ENCODE measurements around the gene CABP1. TPM values are rescaled to one million over a fixed set of nuclear protein-coding genes. Genes with fewer than 3 reads are reported as not detected.
"Not testable (repeated sequence)": the region's sequence is repeated elsewhere in the genome, so short reads cannot be mapped to it uniquely, and the experiment has no call there.

CABP1 gene
- total and polyA plus RNA-seq, 12 donors: 1.3 to 12.0 (median 3.4) TPM

- Histone ChIP-seq H3K9me3 (no peaks in the 10 kb centered on the region), H3K4me3 (no peak overlapping the region), H3K36me3 (no peaks in the 10 kb centered on the region), H3K27me3 (peaks cover 0 to 4% (median 0%) of the 10 kb centered on the region in 7 donors), H3K4me1 (no peaks in the 10 kb centered on the region), H3K27ac (no peak overlapping the region)
- intact Hi-C loops (cut with DNase I): loop anchor here in 1 of 10 donors (2.0 kb wide), 1 partner anchor 20 kb away; no protein-coding TSS in a partner anchor
- DNase-seq (no peak), ATAC-seq (no peak)
- TF ChIP-seq, protein P1, sequence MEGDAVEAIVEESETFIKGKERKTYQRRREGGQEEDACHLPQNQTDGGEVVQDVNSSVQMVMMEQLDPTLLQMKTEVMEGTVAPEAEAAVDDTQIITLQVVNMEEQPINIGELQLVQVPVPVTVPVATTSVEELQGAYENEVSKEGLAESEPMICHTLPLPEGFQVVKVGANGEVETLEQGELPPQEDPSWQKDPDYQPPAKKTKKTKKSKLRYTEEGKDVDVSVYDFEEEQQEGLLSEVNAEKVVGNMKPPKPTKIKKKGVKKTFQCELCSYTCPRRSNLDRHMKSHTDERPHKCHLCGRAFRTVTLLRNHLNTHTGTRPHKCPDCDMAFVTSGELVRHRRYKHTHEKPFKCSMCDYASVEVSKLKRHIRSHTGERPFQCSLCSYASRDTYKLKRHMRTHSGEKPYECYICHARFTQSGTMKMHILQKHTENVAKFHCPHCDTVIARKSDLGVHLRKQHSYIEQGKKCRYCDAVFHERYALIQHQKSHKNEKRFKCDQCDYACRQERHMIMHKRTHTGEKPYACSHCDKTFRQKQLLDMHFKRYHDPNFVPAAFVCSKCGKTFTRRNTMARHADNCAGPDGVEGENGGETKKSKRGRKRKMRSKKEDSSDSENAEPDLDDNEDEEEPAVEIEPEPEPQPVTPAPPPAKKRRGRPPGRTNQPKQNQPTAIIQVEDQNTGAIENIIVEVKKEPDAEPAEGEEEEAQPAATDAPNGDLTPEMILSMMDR (IDR thresholded peaks at IDR 0.05): no peak
- WGBS, 2 donors: 74 to 77% methylated on average over 4 of the region's 4 CpGs
Observed at GRCh38 chr12:120610560-120610959, 29.9 kb upstream of the CABP1 start.

DNA sequence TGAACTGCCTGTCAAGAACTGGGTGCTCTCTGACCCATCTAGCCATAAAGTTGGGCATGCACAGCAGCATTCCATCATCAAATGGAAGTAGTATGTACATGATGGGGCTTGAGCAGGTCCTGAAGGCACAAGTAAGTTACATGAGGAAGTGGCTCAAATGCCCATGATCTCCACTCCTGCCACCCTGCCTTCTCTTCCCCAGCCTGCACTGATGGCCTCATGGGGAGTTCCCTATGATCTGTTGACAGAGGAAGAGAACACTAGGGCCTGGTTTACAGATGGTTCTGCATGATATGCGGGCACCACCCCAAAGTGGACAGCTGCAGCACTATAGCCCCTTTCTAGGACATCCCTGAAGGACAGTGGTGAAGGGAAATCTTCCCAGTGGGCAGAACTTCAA is 28.9 kb upstream of the CABP1 start:
- not testable (repeated sequence) for H3K9me3 ChIP-seq, H3K27me3 ChIP-seq, H3K27ac ChIP-seq, H3K4me1 ChIP-seq, DNase-seq, H3K4me3 ChIP-seq, ATAC-seq, H3K36me3 ChIP-seq
- 79 to 89% methylated on average over 1 of the region's 1 CpG for WGBS, 2 donors
- intact Hi-C loops (cut with DNase I): loop anchor here in 1 of 10 donors (2.0 kb wide), 1 partner anchor 19 kb away; no protein-coding TSS in a partner anchor

GRCh38 chr12:120614848-120615247 is 25.6 kb upstream of the CABP1 start:
- no peak overlapping the region for H3K4me3 ChIP-seq
- no peak for ATAC-seq
- intact Hi-C loops (cut with DNase I): no loop called here

DNA sequence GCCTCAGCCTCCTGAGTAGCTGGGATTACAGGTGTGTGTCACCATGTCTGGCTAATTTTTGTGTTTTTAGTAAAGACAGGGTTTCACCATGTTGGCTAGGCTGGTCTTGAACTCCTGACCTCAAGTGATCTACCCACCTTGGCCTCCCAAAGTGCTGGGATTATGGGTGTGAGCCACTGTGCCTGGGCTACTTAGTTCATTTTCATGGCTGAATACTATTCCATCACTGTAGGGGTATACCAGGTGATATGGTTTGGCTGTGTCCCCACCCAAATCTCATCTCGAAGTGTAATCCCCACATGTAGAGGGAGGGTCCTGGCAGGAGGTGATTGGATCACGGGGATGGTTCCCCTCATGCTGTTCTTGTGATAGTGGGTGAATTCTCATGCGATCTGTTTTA is 23.2 kb upstream of the CABP1 start:
- H3K9me3 ChIP-seq; intact Hi-C loops (cut with DNase I); H3K27ac ChIP-seq; H3K4me1 ChIP-seq; ATAC-seq; H3K36me3 ChIP-seq; DNase-seq; H3K4me3 ChIP-seq: not testable (repeated sequence)
- H3K27me3 ChIP-seq: peaks cover 0 to 27% (median 11%) of the 10 kb centered on the region in 7 donors
- 84 to 93% methylated on average over 3 of the region's 3 CpGs for WGBS, 2 donors

More at GRCh38 chr12:120614848-120615247, 25.6 kb upstream of the CABP1 start:
- Histone ChIP-seq H3K27ac (no peak overlapping the region), H3K4me1 (no peaks in the 10 kb centered on the region), H3K27me3 (peaks cover 0 to 20% (median 7%) of the 10 kb centered on the region in 7 donors), H3K9me3 (no peaks in the 10 kb centered on the region), H3K36me3 (no peaks in the 10 kb centered on the region)
- DNase-seq: no peak
- TF ChIP-seq, protein P1 (IDR thresholded peaks at IDR 0.05): no peak

DNA sequence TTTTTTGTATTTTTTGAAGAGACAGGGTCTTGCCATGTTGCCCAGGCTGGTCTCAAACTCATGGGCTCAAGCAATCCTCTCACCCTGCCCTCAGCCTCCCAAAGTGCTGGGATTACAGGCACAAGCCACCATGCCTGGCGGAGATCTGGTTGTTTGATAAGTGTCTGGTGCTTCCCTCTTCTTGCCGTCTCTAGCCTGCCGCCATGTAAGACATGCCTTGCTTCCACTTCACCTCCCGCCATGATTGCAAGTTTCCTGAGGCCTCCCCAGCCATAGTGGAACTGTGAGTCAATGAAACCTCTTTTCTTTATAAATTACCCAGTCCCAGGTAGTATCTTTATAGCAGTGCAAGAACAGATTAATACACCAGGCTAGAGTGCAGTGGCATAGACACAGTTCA is 22.7 kb upstream of the CABP1 start:
- H3K4me1 ChIP-seq; H3K4me3 ChIP-seq; H3K9me3 ChIP-seq; DNase-seq; ATAC-seq; H3K27ac ChIP-seq; intact Hi-C loops (cut with DNase I); H3K36me3 ChIP-seq: not testable (repeated sequence)
- H3K27me3 ChIP-seq: peaks cover 0 to 27% (median 11%) of the 10 kb centered on the region in 7 donors
- 95 to 96% methylated on average over 4 of the region's 4 CpGs for WGBS, 2 donors

DNA sequence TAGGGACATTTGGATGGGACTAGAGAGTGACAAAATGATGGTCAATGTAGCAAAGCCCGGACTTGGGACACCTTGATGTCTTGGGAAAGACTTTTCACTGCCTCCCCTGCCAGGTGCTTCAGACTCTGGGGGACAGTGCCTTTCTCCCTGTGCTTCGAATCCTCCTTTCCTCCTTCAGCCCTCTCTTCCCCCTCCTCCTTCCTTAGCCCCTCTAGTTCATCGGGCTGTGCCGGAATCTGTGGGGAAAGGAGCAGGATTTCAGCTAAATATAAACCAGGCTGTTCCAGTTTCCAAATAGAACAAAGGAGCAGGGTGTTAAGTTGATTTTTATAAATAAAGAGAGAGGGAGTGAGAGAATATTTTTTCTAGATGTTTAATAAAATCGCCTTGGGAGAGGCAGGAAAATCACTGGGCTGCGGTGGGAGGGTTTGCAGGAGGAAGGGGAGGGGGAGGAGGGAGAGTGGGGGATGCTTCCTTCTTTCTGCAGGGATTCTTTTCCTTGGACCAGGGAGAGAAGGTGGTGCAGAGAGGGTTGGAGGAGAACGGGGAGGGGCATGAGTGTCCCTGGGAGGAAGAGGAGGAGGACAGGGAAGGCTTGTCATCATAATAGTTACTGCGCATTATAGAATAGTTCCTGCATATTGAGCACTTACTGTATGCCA is 21.3 kb upstream of the CABP1 start:
- Histone ChIP-seq H3K27me3 (peaks cover 0 to 27% (median 11%) of the 10 kb centered on the region in 7 donors), H3K27ac (no peak overlapping the region), H3K36me3 (no peaks in the 10 kb centered on the region), H3K9me3 (no peaks in the 10 kb centered on the region), H3K4me1 (no peaks in the 10 kb centered on the region), H3K4me3 (no peak overlapping the region)
- intact Hi-C loops (cut with DNase I): no loop called here
- TF ChIP-seq, protein P1 (IDR thresholded peaks at IDR 0.05): no peak
- no peak for DNase-seq
- WGBS, 2 donors: 30 to 35% methylated on average over 8 of the region's 8 CpGs
- no peak for ATAC-seq

Data from heart right ventricle (tissue), 16 donors.